GM12878 (cell line): ENCODE data around the gene GARIN3.

Source experiments
- ATF3 ChIP-seq: IDR thresholded peaks from 2 replicates; pipeline ENCODE4 v1.6.1; 2011; ENCODE audit warnings: low read depth, mild to moderate bottlenecking, low read length, moderate library complexity, borderline replicate concordance; ENCODE audit errors: extremely low read depth
- CTCF ChIP-seq, 3 experiments: IDR thresholded peaks in 2 of 3; conservative IDR thresholded peaks in 1 of 3; 2 replicates each; pipeline ENCODE4 v1.5.1; 2011; ENCODE audit warnings: low read depth in 3 of 3, low read length in 3 of 3, mild to moderate bottlenecking in 3 of 3, control low read depth in 2 of 3, moderate library complexity in 2 of 3, inconsistent platforms in 1 of 3, mixed read lengths in 1 of 3; ENCODE audit not compliant: control insufficient read depth in 2 of 3, insufficient read depth in 1 of 3; ENCODE audit errors: extremely low read depth in 1 of 3
- HDAC2 ChIP-seq: fragments of 200-600 bp; sonication (generic); IDR thresholded peaks from 2 replicates; pipeline ENCODE4 v1.6.1; 2017
- SUZ12 ChIP-seq: fragments of 200-600 bp; sonication (generic); IDR thresholded peaks from one replicate; pipeline ENCODE4 v1.6.1; 2018; ENCODE audit warnings: antibody characterized with exemption, mild to moderate bottlenecking; ENCODE audit not compliant: unreplicated experiment
- ZNF24 ChIP-seq: fragments of 450-650 bp; IDR thresholded peaks from 2 replicates; pipeline ENCODE4 v1.6.1; 2017; ENCODE audit warnings: antibody characterized with exemption, mild to moderate bottlenecking

- TF ChIP-seq SUZ12 (no peak), ZNF24 (no peak), CTCF (IDR thresholded peaks at IDR 0.05 in 2 of 3, conservative IDR thresholded peaks at IDR 0.05 in 1 of 3; ENCODE audit: control insufficient read depth in 2 of 3, extremely low read depth in 1 of 3, insufficient read depth in 1 of 3, low read depth in 3 of 3, low read length in 3 of 3) (no peak), HDAC2 (no peak), ATF3 (no peak)
Measured at GRCh38 chr5:157184117-157184670, 18.1 kb upstream of the GARIN3 start.
